ENCODE results near the gene HSD11B2.

Gene HSD11B2

GRCh38 chr16:67429799-67430503 lies 970 bp upstream of the HSD11B2 start:
- no peaks in the 10 kb centered on the region for H3K27me3 ChIP-seq (ENCODE audit: low read depth, low read length)
- H3K27ac ChIP-seq (ENCODE audit: low read length): peak overlapping the region; percentile 74
- no peaks in the 10 kb centered on the region for H3K36me3 ChIP-seq (ENCODE audit: control insufficient read depth in 1 of 2, insufficient read depth in 2 of 2, low read length in 2 of 2)
- H3K4me1 ChIP-seq (ENCODE audit: control insufficient read depth in 1 of 2, insufficient read depth in 2 of 2, low read length in 2 of 2): peaks cover 0 to 21% of the 10 kb centered on the region in 2 donors
- peak overlapping the region; percentile 37 to 63 for H3K4me3 ChIP-seq (ENCODE audit: low read depth in 1 of 2, low read length in 2 of 2)
- no peaks in the 10 kb centered on the region for H3K9me3 ChIP-seq (ENCODE audit: control insufficient read depth in 1 of 2, low read length in 2 of 2)

GRCh38 chr16:67430504-67430976 lies 381 bp upstream of the HSD11B2 start:
- Histone ChIP-seq H3K9me3 (ENCODE audit: control insufficient read depth in 1 of 2, low read length in 2 of 2) (no peaks in the 10 kb centered on the region), H3K27ac (ENCODE audit: low read length) (peak overlapping the region; percentile 74), H3K36me3 (ENCODE audit: control insufficient read depth in 1 of 2, insufficient read depth in 2 of 2, low read length in 2 of 2) (no peaks in the 10 kb centered on the region), H3K4me3 (ENCODE audit: low read depth in 1 of 2, low read length in 2 of 2) (peak overlapping the region; percentile 37 to 63), H3K4me1 (ENCODE audit: control insufficient read depth in 1 of 2, insufficient read depth in 2 of 2, low read length in 2 of 2) (peaks cover 0 to 21% of the 10 kb centered on the region in 2 donors), H3K27me3 (ENCODE audit: low read depth, low read length) (no peaks in the 10 kb centered on the region)

DNA sequence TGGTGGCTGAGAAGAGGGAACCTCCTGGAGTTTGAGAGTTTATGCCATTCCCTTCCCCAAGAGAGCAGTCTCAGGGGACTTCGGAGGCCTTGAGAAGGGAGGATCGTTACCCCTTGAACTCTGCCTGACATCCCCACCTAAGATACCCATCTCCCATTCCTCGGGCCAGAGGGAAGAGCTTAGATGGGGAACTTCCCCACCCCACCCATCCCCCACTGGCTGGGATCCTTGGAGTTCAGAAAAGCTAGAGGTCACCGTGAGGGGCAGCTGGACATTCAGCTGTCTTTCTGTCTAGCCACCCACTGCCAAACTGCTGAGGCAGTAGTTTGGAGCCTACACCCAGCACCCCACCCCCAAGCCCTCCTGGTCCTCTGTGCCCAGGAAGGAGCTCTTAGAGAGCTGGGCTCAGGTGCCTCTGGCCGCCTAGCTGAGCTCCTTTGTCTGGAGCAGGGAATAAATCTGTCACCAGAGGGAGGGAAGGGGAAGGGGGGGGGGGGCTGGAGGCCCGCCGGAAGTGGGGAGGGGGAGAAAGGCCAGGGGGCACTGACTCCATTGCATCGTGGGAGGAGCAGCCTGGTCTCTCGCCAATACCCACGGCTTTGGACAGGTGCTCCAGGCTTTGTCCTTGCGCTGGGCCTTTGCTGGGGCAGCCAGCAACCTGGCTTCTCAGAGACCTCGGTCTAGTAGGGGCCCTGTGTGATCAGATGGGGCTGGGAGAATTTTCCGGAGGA lies 1.0 kb downstream of the HSD11B2 start:
- no peaks in the 10 kb centered on the region for H3K9me3 ChIP-seq (ENCODE audit: control insufficient read depth in 1 of 2, low read length in 2 of 2)
- H3K36me3 ChIP-seq (ENCODE audit: control insufficient read depth in 1 of 2, insufficient read depth in 2 of 2, low read length in 2 of 2): peaks cover 0 to under 1% of the 10 kb centered on the region in 2 donors
- H3K4me3 ChIP-seq (ENCODE audit: low read depth in 1 of 2, low read length in 2 of 2): peak overlapping the region; percentile 49 to 54
- H3K27me3 ChIP-seq (ENCODE audit: low read depth, low read length): no peaks in the 10 kb centered on the region
- peak overlapping the region; percentile 56 for H3K27ac ChIP-seq (ENCODE audit: low read length)
- peaks cover 0 to 21% of the 10 kb centered on the region in 2 donors for H3K4me1 ChIP-seq (ENCODE audit: control insufficient read depth in 1 of 2, insufficient read depth in 2 of 2, low read length in 2 of 2)

DNA sequence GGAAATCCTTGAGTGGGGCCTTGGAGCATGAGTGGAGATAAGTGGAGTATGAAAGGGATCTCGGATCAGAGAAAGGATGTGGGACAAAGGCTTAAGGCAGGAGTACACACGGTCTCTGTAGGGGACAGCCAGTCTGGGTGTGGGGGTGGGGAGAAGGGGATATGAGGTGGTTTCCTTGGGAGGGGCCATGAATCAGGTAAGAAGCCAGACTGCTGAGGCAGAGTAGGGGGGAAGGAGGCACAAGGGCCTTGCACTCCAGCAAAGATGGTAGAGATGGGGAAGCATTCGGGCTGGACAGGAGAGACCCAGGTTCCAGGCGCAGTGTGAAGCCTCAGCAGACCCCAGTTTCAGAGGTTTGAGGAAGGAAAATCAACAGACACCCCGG lies 1.6 kb downstream of the HSD11B2 start:
- Histone ChIP-seq H3K36me3 (ENCODE audit: control insufficient read depth in 1 of 2, insufficient read depth in 2 of 2, low read length in 2 of 2) (peaks cover 5 to 6% of the 10 kb centered on the region in 2 donors), H3K27me3 (ENCODE audit: low read depth, low read length) (no peaks in the 10 kb centered on the region), H3K4me3 (ENCODE audit: low read depth in 1 of 2, low read length in 2 of 2) (no peak overlapping the region), H3K4me1 (ENCODE audit: control insufficient read depth in 1 of 2, insufficient read depth in 2 of 2, low read length in 2 of 2) (peaks cover 0 to 21% of the 10 kb centered on the region in 2 donors), H3K9me3 (ENCODE audit: control insufficient read depth in 1 of 2, low read length in 2 of 2) (no peaks in the 10 kb centered on the region), H3K27ac (ENCODE audit: low read length) (peak overlapping the region; percentile 56)

DNA sequence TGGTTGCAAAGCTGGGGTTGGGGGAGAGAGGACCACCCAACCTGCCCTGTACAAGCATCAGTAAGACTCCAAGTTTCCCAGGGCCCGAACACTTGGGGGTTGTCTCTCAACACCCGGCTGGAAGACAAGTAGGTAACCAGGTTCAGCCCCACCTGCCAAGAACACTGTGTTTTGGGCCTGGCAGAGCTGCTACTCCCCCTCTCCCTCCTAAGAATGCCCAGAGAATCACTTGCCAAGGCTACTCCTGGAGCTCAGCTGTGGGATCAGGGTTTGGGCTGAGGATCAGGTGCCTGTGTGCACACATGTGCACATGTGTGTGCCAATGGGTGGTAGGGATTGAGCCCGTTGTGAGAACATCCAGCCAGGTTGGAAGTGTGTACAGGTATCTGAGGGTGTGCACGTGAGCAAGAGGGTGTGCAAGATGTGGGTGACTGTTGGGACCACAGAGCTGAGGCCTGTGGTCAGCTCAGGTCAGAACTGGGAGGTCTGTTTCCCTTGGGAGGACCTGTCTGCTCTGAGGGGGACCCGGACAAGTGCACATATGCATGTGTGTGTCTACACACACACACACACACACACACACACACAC lies 2.3 kb downstream of the HSD11B2 start:
- peak overlapping the region; percentile 56 for H3K27ac ChIP-seq (ENCODE audit: low read length)

GRCh38 chr16:67435758-67436164 lies 4.8 kb downstream of the HSD11B2 start:
- H3K27me3 ChIP-seq (ENCODE audit: low read depth, low read length): no peaks in the 10 kb centered on the region
- H3K4me3 ChIP-seq (ENCODE audit: low read depth in 1 of 2, low read length in 2 of 2): no peak overlapping the region
- H3K9me3 ChIP-seq (ENCODE audit: control insufficient read depth in 1 of 2, low read length in 2 of 2): no peaks in the 10 kb centered on the region
- H3K4me1 ChIP-seq (ENCODE audit: control insufficient read depth in 1 of 2, insufficient read depth in 2 of 2, low read length in 2 of 2): peaks cover 0 to 7% of the 10 kb centered on the region in 2 donors
- H3K36me3 ChIP-seq (ENCODE audit: control insufficient read depth in 1 of 2, insufficient read depth in 2 of 2, low read length in 2 of 2): peaks cover 28 to 34% of the 10 kb centered on the region in 2 donors
- H3K27ac ChIP-seq (ENCODE audit: low read length): no peak overlapping the region

More for the DNA sequence above, 2.3 kb downstream of the HSD11B2 start:
- Histone ChIP-seq H3K4me3 (ENCODE audit: low read depth in 1 of 2, low read length in 2 of 2) (no peak overlapping the region), H3K9me3 (ENCODE audit: control insufficient read depth in 1 of 2, low read length in 2 of 2) (no peaks in the 10 kb centered on the region), H3K4me1 (ENCODE audit: control insufficient read depth in 1 of 2, insufficient read depth in 2 of 2, low read length in 2 of 2) (peaks cover 0 to 19% of the 10 kb centered on the region in 2 donors), H3K36me3 (ENCODE audit: control insufficient read depth in 1 of 2, insufficient read depth in 2 of 2, low read length in 2 of 2) (peaks cover 11 to 13% of the 10 kb centered on the region in 2 donors), H3K27me3 (ENCODE audit: low read depth, low read length) (no peaks in the 10 kb centered on the region)

DNA sequence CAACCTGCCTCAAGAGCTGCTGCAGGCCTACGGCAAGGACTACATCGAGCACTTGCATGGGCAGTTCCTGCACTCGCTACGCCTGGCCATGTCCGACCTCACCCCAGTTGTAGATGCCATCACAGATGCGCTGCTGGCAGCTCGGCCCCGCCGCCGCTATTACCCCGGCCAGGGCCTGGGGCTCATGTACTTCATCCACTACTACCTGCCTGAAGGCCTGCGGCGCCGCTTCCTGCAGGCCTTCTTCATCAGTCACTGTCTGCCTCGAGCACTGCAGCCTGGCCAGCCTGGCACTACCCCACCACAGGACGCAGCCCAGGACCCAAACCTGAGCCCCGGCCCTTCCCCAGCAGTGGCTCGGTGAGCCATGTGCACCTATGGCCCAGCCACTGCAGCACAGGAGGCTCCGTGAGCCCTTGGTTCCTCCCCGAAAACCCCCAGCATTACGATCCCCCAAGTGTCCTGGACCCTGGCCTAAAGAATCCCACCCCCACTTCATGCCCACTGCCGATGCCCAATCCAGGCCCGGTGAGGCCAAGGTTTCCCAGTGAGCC lies 5.8 kb downstream of the HSD11B2 start:
- H3K36me3 ChIP-seq (ENCODE audit: control insufficient read depth in 1 of 2, insufficient read depth in 2 of 2, low read length in 2 of 2): peaks cover 30 to 43% of the 10 kb centered on the region in 2 donors
- no peaks in the 10 kb centered on the region for H3K27me3 ChIP-seq (ENCODE audit: low read depth, low read length)
- peaks cover 3 to 8% of the 10 kb centered on the region in 2 donors for H3K4me1 ChIP-seq (ENCODE audit: control insufficient read depth in 1 of 2, insufficient read depth in 2 of 2, low read length in 2 of 2)
- H3K4me3 ChIP-seq (ENCODE audit: low read depth in 1 of 2, low read length in 2 of 2): no peak overlapping the region
- no peaks in the 10 kb centered on the region for H3K9me3 ChIP-seq (ENCODE audit: control insufficient read depth in 1 of 2, low read length in 2 of 2)
- H3K27ac ChIP-seq (ENCODE audit: low read length): no peak overlapping the region

GRCh38 chr16:67437513-67437912 lies 6.6 kb downstream of the HSD11B2 start:
- Histone ChIP-seq H3K27me3 (ENCODE audit: low read depth, low read length) (no peaks in the 10 kb centered on the region), H3K9me3 (ENCODE audit: control insufficient read depth in 1 of 2, low read length in 2 of 2) (no peaks in the 10 kb centered on the region), H3K27ac (ENCODE audit: low read length) (no peak overlapping the region), H3K4me1 (ENCODE audit: control insufficient read depth in 1 of 2, insufficient read depth in 2 of 2, low read length in 2 of 2) (peaks cover 6 to 12% of the 10 kb centered on the region in 2 donors), H3K36me3 (ENCODE audit: control insufficient read depth in 1 of 2, insufficient read depth in 2 of 2, low read length in 2 of 2) (peaks cover 31 to 43% of the 10 kb centered on the region in 2 donors), H3K4me3 (ENCODE audit: low read depth in 1 of 2, low read length in 2 of 2) (no peak overlapping the region)

GRCh38 chr16:67438098-67438791 lies 7.3 kb downstream of the HSD11B2 start:
- Histone ChIP-seq H3K9me3 (ENCODE audit: control insufficient read depth in 1 of 2, low read length in 2 of 2) (no peaks in the 10 kb centered on the region), H3K4me3 (ENCODE audit: low read depth in 1 of 2, low read length in 2 of 2) (no peak overlapping the region), H3K36me3 (ENCODE audit: control insufficient read depth in 1 of 2, insufficient read depth in 2 of 2, low read length in 2 of 2) (peaks cover 39 to 49% of the 10 kb centered on the region in 2 donors), H3K4me1 (ENCODE audit: control insufficient read depth in 1 of 2, insufficient read depth in 2 of 2, low read length in 2 of 2) (peaks cover 12 to 19% of the 10 kb centered on the region in 2 donors), H3K27me3 (ENCODE audit: low read depth, low read length) (no peaks in the 10 kb centered on the region), H3K27ac (ENCODE audit: low read length) (no peak overlapping the region)

DNA sequence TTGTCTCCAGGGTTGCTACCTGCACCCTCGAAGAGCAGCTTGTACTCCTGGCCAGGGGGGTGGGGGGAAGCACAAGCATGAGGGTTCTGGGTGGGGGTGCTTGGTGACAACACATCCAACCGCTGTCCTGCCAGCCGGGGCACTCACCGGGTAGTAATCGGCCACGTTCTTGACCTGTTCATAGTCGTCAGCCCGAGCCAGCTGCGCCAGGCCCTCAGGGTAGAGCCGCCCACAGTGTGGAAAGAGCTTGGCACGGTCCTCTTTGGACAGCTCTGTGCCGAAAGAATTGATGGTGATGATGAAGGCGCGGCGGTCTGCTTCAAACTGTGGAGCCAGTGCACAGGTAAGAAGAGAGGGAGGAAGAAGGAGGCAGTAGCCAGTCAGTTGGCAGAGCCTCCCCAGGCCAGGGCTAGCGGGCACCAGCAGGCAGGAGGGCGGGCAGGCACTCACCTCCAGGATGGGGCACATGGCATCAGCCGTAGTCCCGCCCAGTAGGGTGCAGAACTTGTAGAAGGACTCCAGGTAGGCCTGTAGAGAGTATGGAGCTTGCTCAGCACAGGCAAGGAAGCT lies 8.0 kb downstream of the HSD11B2 start:
- peaks cover 41 to 53% of the 10 kb centered on the region in 2 donors for H3K36me3 ChIP-seq (ENCODE audit: control insufficient read depth in 1 of 2, insufficient read depth in 2 of 2, low read length in 2 of 2)
- no peaks in the 10 kb centered on the region for H3K27me3 ChIP-seq (ENCODE audit: low read depth, low read length)
- peaks cover 12 to 25% of the 10 kb centered on the region in 2 donors for H3K4me1 ChIP-seq (ENCODE audit: control insufficient read depth in 1 of 2, insufficient read depth in 2 of 2, low read length in 2 of 2)
- no peak overlapping the region for H3K27ac ChIP-seq (ENCODE audit: low read length)
- no peaks in the 10 kb centered on the region for H3K9me3 ChIP-seq (ENCODE audit: control insufficient read depth in 1 of 2, low read length in 2 of 2)
- no peak overlapping the region for H3K4me3 ChIP-seq (ENCODE audit: low read depth in 1 of 2, low read length in 2 of 2)

Measured in muscle layer of duodenum (tissue), 2 donors.